Measurements from ENCODE around the gene ARHGAP8.

DNA sequence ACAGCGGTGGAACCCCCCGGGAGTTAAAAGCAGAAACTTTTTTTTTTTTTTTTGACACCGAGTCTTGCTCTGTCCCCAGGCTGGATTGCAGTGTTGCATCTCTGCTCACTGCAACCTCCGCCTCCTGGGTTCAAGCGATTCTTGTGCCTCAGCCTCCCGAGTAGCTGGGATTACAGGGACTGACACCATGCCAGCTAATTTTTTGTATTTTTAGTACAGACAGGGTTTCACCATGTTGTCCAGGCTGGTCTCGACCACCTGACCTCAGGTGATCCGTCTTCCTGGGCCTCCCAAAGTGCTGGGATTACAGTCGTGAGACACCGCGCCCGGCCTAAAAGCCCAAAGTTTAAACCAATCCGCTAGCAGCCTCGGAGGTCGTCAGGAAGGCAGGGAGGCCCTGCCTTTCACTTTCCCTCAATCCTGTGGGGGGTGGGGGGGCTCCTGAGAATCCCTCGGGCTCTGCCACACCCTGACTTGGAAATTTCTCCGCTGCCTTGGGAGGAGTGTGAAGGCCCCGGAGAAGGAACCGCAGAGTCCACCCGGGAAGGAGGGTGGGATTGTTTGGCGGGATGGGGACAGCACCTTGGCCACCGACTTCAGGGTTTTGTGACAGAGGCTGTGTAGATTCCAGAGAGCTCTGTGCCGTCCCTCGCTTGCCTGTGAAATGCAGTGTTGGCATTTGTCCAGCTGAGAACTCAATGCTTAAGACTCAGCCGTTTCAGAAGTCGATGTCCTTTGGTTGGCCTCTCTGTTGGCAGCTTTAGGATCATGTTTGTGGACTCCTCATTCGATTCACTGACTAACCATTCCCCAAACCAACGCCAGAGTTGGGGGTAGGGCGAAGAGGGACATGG lies 1.0 kb downstream of the ARHGAP8 start:
- TF ChIP-seq POLR2A (IDR thresholded peaks at IDR 0.05) (no peak), EP300 (IDR thresholded peaks at IDR 0.05) (no peak)
- TF ChIP-seq, protein P1, sequence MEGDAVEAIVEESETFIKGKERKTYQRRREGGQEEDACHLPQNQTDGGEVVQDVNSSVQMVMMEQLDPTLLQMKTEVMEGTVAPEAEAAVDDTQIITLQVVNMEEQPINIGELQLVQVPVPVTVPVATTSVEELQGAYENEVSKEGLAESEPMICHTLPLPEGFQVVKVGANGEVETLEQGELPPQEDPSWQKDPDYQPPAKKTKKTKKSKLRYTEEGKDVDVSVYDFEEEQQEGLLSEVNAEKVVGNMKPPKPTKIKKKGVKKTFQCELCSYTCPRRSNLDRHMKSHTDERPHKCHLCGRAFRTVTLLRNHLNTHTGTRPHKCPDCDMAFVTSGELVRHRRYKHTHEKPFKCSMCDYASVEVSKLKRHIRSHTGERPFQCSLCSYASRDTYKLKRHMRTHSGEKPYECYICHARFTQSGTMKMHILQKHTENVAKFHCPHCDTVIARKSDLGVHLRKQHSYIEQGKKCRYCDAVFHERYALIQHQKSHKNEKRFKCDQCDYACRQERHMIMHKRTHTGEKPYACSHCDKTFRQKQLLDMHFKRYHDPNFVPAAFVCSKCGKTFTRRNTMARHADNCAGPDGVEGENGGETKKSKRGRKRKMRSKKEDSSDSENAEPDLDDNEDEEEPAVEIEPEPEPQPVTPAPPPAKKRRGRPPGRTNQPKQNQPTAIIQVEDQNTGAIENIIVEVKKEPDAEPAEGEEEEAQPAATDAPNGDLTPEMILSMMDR (IDR thresholded peaks at IDR 0.05) = no peak
